GM19395 (cell line): ENCODE measurements around the gene TPCN1.
"Not testable (repeated sequence)": the region's sequence is repeated elsewhere in the genome, so short reads cannot be mapped to it uniquely, and the experiment has no call there.

Experiments
- ATAC-seq: cut with Tn5 transposase; IDR thresholded peaks from one replicate; pipeline ENCODE4 v1.9.1; 2021; ENCODE audit warnings: mild to moderate bottlenecking, moderate library complexity; ENCODE audit not compliant: unreplicated experiment

The TPCN1 gene

GRCh38 chr12:113196582-113196981, 24.7 kb upstream of the TPCN1 start:
- ATAC-seq = no peak

GRCh38 chr12:113196990-113197389, 24.3 kb upstream of the TPCN1 start:
- peak; percentile 69 for ATAC-seq

- ATAC-seq = no peak
Measured at GRCh38 chr12:113197518-113198077, 23.7 kb upstream of the TPCN1 start.

GRCh38 chr12:113198296-113198695, 23.0 kb upstream of the TPCN1 start:
- no peak for ATAC-seq

- ATAC-seq = no peak
Measured at GRCh38 chr12:113200021-113200797, 21.1 kb upstream of the TPCN1 start.

GRCh38 chr12:113201187-113202177, 19.8 kb upstream of the TPCN1 start:
- no peak for ATAC-seq

GRCh38 chr12:113202300-113203075, 18.8 kb upstream of the TPCN1 start:
- no peak for ATAC-seq

- ATAC-seq = no peak
Measured at GRCh38 chr12:113203852-113204760, 17.2 kb upstream of the TPCN1 start.

GRCh38 chr12:113204804-113205203, 16.5 kb upstream of the TPCN1 start:
- no peak for ATAC-seq

GRCh38 chr12:113206802-113207201, 14.5 kb upstream of the TPCN1 start:
- ATAC-seq = not testable (repeated sequence)

GRCh38 chr12:113207613-113208040, 13.6 kb upstream of the TPCN1 start:
- no peak for ATAC-seq

- ATAC-seq = peak; percentile 81
Measured at GRCh38 chr12:113208041-113208934, 13.0 kb upstream of the TPCN1 start.

- no peak for ATAC-seq
Measured at GRCh38 chr12:113211160-113211559, 10.1 kb upstream of the TPCN1 start.

- peak; percentile 61 for ATAC-seq
Measured at GRCh38 chr12:113214895-113215400, 6.3 kb upstream of the TPCN1 start.

- no peak for ATAC-seq
Measured at GRCh38 chr12:113216027-113216426, 5.2 kb upstream of the TPCN1 start.

GRCh38 chr12:113220593-113221180, 577 bp upstream of the TPCN1 start:
- peak; percentile 5 for ATAC-seq

GRCh38 chr12:113221997-113222729, 899 bp downstream of the TPCN1 start:
- no peak for ATAC-seq
